Activated T-helper 9 cell treated with anti-CD3 and anti-CD28 coated beads, Interleukin-2, amount 50 U/mL, for 16 hours (primary cell): ENCODE results near the gene PLXDC2.
"Not testable (repeated sequence)": the region's sequence is repeated elsewhere in the genome, so short reads cannot be mapped to it uniquely, and the experiment has no call there.

ENCODE experiments used
- DNase-seq: peaks from one replicate; pipeline ENCODE4 v3.0.0-alpha.2; 2020; ENCODE audit warnings: low read depth

The PLXDC2 gene

DNA sequence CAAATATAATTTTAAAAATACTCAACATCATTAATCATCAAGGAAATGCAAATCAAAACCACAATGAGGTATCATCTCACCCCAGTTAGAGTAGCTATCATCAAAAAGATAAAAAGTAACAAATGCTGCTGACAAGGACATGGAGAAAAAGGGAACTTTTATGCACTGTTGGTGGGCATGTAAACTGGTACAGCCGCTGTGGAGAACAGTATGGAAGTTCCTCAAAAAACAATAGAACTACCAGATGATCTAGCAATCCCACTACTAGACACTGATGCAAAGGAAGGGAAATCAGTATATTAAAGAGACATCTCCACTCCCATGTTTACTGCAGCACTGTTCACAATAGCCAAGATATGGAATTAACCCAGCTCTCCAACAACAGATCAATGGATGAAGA, 384.5 kb downstream of the PLXDC2 start:
- no peak for DNase-seq

DNA sequence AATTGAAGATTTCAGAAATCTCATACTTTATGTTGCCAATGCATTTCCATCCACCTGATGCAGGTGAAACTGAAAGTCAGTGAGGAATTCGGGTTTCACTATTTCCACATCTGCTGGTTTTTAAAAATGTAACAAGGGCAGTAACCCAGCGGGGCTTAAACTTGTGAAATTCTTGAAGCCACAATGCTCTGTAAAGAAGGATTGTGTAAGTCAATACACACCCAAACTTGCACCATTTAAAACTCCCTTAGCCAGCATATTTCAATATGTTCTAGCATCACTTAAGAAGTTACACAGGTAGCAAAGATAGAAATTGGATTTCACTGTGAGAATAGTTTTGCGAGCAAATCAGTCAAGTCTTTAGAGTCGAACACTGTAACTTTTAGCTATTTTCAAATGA, 386.1 kb downstream of the PLXDC2 start:
- DNase-seq = no peak

DNA sequence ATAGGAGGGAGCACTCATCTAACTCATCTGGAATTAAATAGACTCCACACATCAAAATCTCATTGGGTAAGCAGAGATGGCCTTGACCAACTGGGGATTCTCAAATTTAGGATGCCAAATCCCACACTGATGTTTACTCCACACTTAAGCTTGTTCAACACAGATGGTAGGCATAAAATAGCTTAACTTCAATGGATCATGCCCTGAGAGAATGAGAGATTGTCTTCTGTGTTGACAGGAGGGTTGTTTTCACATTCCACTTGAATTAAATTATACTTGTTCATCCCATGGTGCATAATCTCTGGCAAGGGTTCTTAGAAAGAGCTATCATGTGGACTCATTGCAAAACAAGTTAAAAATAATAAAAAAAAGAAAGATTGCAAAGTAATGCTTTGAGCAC, 391.4 kb downstream of the PLXDC2 start:
- DNase-seq = no peak

DNA sequence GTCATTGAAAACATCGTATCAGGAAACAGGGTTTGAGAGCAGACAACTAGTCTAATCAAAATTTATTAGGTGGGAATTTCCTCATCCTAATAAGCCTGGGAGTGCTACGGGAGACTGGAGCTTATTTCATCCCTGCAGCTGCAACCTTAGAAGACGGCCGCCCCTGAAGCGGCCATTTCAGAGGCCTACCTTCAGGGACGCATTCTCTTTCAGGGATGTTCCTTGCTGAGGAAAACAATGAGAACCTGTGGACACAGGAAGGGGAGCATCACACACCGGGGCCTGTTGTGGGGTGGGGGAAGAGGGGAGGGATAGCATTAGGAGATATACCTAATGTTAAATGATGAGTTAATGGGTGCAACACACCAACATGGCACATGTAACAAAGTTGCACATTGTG, 392.9 kb downstream of the PLXDC2 start:
- DNase-seq = not testable (repeated sequence)

DNA sequence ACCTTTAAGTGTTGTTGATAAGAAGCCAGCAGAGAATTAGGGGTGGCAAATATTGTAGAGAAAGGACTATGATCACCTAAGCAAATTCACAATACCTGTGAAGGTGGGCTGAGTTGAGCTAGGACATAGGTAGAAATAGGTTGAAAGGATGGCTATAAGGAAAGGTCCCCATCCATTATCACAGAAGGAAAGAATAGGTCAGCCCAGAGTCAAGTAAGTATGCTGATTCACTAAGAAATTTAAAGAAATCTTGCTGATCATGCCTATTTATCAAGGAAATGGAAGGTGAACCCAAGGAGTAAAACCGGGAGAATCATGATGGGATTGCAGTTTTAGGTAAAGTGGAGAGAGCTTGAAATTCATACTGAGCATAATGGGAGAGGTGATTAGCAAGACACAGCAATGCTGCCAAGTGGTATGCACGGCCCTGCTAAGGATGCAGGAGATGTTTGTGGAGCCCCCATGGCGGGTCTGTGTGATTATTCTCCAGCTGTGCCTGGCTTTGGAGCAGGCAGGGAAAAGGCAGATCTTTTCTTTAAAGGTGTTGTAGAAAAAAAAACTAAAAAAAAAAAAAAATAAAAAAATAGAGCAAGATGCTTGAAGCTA, 399.4 kb downstream of the PLXDC2 start:
- no peak for DNase-seq

DNA sequence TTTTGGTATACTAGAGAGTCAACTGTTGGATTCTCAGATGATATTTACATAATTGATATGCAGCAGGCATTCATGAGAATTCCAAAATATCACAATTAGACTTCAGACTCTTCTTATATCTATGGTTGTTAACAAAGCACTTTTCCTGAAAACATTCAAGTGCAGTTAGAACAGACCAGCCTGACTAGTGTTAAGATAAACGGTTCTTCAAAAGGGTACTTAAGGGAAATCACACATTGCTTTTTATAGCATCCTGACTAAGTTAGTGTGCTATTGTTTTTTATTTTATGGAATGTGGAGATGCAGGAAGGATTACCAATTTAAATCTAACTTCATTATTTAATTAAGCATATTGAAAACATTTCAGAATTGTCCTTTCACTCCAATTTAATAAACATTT, 405.1 kb downstream of the PLXDC2 start:
- DNase-seq = no peak

DNA sequence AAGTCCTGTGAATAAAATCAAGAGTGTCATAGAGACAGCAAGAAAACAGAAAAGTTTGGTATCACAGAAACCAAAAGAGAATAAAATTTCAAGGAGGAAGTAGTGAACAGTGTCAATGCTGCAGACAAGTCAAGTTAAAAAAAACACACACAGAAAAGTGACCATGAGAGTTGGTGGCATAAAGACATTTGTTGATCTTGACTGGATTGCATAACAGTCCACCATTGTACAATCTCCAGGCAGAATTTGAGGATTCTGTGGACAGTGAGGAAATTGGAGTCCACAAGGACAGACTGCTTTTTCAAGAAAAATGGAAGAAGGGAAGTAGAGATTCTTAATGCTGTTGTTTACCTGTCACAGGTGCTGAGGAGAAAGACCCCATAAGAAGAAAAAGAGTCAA, 412.5 kb downstream of the PLXDC2 start:
- no peak for DNase-seq

DNA sequence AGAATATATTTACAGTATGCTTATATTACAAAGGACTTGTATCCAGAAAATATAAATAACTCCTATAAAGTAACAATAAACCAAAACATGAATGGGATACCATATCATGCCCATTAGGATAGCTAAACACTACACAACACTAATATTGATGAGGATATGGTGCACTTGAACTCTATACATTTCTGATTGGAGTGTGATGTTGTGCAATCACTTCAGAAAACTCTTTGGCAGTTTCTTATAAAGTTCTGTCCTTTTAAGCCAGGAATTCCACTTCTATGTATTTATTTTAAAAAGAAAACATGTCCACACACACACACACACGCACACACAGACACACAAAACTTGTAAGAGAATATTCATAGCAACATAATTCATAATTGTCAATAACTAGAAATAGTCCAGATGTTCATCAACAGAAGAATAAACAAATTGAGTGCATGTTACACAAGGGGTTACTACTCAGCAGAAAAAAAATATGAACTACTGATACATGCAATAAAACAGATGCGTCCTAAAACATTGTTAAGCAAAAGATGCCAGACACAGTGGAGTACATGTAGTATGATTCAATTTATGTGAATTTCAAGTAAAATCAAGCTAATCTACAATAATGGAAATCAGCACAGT, 416.0 kb downstream of the PLXDC2 start:
- DNase-seq = no peak

DNA sequence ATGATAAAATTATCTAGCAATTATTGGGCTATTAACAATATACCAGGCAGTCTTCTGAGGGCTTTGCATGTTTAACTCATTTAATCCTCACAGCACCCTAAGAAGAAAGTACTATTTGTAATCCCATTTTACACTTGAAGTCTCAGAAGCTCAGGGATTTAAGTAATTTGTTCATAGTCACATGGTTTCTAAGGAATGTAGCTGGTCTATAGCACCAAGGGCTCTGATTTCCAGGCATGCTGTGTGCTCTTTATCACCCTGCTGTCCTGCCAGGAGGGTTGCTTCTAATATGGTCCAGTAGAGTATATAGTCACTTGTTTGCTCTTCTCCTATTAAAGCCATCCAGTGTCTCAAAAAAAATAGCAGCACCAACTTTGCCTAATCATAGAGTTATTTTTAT, 417.2 kb downstream of the PLXDC2 start:
- no peak for DNase-seq

DNA sequence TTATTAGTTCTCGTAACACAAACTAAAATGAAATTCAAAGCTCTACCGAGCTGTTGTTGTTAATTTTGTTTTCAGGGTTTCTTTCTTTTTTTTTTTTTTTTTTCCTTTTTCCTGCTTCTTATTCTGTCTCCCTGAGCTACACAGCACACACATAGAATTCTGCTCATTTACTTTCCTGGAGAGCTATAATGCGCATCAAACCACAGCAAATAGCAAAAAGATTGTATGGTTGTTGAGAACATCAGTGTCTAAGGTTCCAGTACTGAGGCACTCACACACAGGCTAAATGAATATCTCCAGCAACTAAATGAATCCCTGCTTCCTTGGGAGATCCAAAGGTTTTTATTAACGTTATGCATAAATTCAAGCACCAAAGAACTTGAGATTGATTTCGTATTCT, 418.3 kb downstream of the PLXDC2 start:
- no peak for DNase-seq

DNA sequence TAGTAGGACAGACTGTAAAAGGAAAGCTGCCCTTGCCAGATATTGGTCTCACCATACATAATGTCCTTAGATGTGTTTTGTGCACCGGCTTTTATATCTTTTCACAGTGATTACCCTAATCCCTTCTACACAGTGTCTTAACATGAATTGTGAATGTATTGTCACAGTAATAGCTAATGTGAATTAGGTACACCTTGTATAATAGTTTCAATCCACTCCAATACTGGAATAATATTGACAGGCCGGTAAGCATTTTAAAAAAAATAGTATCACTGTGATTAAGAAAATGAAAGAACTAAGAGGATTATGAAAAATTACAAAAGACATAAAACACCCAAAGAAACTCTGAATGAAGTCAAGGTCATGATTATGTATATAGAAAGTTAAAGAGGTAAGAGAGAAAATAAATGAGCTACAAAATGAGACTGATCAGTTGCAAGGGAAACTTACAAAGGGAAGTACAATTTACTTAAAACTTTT, 420.9 kb downstream of the PLXDC2 start:
- DNase-seq = no peak

DNA sequence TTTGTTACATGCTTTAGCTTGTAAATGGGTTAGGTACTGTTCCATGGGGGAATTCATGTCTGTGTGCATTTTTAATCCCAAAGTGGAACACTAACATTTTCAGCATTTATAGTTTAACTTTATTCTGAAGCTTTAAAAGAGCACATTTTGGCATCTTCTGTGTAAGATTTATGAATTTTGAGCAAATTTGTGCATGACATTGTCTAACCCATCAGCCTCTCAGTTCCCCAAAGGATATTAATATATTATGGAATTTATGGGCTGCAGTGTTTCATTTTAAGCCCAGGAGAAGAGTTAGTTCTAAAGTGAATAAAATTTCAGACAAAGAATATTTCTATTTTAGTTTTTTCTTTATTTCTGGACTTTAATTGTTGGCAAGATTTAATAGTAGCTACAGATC, 421.4 kb downstream of the PLXDC2 start:
- no peak for DNase-seq

DNA sequence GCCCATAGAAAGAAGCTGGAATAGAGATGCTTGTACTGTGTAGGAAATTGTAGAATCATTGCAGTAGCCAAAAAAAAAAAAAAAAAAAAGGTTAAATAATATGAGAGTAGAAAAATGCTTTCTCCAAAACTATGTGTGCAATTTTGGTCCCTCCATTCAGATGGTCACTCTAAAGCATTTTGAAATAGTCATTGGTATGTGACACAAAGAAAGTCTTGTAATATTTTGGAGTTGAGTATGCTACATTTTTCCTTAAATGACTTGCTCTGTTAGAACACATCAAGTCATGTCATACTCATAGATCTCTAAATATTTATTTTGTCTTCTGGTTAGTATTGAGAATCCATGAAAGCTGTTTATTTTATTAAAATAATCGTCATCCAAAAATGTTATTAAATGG, 424.4 kb downstream of the PLXDC2 start:
- no peak for DNase-seq

DNA sequence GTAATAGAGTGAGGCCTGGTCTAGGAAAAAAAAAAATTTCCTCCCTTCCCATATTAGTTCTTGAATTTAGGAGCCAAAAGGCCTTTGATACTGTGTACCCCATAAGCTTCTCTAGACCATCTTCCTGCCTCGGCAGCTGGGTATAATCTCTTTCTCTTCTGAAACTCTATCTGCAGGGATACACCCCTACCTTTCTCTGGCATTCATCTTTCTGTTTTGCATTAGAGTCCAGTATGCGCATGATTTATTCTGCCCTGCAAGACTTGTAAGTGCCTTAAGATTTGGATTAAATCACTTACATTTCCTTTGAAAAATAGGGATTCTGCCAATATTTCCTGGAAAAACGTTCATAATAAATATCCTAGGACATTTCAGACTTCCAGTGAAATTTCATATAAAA, 431.2 kb downstream of the PLXDC2 start:
- DNase-seq = no peak

DNA sequence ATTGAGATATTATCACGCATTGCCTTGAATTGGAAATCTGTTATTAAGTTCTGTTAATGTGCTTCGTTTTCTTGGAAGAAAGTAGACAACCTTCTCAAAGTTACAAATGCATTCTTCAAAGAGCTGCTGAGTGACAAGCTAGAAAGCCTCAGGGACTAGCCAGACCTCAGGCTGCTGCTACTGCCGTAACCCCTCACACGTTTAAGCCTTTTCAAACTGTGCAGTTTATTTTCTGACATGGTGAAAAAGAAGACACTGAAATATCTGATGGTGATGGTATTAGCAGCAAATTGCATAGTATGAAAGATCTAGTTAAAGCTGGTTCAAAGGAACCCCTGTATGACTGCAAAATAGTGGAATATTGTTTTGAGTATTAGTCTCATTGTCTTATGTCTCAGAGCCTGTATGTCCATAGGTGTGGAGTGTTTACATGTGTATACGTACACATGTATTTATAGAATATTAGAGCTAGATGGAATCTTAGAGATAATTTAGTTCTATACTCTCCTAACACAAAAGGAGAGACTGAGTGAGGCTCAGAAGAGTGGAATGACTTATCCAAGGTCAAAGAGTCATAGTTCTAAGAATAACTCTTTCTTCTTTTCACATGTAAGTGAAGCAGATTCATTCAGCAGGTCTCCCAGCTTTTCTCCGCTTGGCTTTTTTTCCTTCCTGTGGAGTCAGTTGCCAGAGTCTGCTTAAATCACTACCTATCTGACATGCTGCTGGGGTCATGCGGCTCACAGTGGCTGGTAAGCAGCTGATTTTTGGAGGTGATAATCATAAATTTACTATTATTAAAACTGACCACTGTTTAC, 431.9 kb downstream of the PLXDC2 start:
- no peak for DNase-seq

DNA sequence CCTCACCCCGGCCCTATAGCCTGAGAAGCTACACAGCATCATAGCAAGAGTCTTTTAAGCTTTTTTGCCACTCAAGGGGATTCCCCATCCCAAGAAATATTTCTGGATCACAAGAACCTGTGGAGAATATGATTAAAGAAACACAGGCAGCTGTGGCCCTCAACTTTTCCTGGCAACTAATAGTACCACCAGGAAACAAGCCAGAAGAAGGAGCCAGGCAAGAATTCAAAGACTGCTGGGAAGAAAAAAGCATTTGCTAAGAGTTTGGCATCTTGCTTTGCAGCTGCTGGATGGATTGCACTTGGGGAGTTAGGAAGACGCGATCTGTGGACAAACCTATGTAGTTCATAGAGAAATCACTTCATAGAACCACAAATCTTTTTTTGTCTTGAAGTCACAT, 437.8 kb downstream of the PLXDC2 start:
- no peak for DNase-seq

DNA sequence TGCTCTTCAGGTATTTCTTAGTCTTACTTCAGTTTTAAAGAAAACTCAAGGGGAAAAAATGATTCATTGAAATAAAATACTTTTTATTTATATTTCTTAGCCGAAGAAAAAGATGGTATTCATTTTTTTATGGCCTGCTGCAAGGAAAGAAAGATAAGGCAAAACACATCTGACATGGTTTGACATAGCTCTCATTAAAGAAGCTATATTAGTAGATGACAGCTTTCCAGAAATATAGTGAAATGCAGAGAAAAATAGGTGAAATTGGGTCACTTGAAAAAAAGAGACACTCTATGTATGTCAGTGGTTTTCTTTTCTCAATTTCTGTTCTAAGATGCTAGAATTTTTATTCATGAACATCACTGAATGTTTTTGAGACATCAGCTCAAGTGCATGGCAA, 438.3 kb downstream of the PLXDC2 start:
- no peak for DNase-seq

DNA sequence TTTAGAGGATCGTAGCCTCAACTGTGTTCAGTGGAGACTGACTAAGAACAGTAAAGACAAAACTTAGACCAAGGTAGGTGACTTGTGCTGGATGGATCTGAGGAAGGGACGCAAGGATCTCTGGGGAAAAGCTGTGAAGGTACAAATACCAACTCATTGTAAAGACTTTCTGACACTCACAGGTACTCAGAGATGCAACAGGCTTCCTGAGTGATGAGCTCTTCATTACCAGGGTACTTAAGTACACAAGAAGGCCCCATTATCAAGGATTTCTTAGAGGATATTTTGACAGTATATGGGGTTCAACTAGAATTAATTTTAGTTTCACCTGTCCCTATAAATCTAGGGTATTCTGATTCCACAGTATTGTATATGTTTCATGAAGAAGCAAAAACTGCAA, 440.7 kb downstream of the PLXDC2 start:
- no peak for DNase-seq

DNA sequence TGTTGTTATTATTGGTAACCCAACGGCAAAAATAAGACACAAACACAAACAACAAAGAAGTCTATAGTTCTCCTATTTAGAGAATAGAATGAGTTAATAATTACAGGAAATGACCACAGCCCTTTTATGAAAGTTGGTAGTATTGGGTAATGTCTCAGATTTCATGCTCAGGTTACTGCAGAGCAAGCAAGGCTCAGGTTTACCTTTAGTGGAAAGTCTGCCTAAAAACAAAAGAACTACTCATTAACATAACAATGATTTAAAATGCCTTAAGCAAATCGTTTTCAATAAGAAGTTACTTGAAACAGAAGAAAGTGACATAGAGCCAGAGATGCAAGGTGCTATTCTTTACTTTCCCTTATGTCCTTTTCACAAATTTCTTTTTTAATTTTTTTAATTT, 441.2 kb downstream of the PLXDC2 start:
- no peak for DNase-seq

DNA sequence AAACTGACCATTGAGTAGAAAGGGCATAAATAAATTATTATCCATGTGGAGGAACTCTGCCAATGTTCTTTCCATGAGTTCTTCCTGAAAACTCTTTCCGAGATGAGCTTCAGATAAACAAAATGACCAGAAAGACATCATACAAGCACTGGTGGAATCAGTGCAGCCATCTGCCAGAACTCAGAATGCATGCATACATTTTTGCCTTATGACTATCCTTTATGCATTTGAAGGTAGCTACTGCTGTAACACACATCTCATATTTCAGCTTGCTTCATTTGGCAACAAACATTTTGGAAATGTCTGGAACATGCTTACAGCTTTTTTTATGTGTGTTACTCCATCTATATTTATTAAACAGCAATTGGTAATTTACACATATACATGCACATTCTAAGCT, 448.9 kb downstream of the PLXDC2 start:
- no peak for DNase-seq

DNA sequence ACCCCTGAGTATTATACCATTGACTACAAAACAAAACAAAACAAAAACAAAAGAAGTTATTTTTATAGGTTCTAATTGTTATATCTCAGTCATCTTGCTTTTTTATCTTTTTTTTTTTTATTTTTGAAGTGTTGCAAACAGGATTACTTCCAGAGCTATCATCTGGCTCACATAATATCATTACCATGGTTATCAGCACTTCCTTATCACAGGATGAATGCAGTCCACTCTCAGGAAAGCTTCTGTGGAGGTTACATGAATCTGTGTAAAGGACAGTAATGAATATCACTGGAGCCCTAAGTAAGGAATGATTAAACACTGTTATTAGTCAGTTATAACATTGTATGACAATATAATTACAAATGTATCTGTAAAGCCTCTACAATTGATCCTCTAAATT, 451.5 kb downstream of the PLXDC2 start:
- no peak for DNase-seq

DNA sequence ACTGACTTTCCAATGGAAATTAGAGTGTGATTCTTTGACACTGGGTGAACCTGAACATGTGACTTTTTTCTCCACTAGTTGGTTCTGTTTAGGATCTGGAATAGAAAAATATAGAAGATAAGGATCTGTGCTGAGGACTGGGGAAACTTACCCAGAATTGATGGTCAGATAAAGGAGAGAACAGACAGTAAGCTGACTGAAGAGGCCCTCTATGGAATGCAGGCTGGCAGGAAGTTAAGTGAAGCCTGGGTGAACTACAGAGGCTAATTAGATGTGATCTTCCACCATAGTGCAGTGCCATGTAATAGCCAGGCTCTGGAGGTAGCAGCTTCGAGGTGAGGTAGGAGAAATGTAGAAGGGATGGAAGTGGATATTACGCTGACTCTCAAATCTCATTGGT, 455.3 kb downstream of the PLXDC2 start:
- no peak for DNase-seq

DNA sequence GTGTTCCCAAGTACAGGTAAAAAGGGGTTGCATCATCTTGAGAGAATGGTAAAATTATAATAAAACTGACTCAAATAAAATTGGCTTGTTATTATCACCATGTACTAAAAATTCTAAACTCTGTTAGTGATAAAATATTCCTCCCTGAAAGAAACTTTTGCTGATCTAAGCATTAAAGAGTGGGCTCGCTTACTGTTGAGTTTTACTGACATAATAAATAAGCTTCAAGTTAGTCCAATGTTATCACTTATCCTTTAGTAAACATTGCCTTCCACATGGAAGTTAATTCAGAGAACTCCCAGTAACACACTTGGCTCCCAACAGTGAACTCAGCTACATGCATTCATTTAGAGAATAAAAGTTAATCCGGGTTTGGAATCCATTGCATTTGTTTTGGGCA, 456.4 kb downstream of the PLXDC2 start:
- no peak for DNase-seq
